Measurements from ENCODE around the gene BBX. TPM values are rescaled to one million over a fixed set of nuclear protein-coding genes. Genes with fewer than 3 reads are reported as not detected.

Gene BBX
- total and polyA plus RNA-seq, 2 of the 4 experiments (the other 2 are of a cell fraction) = 13.6 to 107 TPM

GRCh38 chr3:107557743-107558142 lies 35.0 kb downstream of the BBX start:
- Histone ChIP-seq H3K23ac (ENCODE audit: low read depth, low read length) (no peak overlapping the region), H3K4me3 (ENCODE audit: insufficient read depth, low read depth, low read length) (no peak overlapping the region), H3K4me2 (ENCODE audit: low read depth, low read length) (no peak overlapping the region), H2AFZ (replicated peaks; ENCODE audit: low read length, poor library complexity) (no peak overlapping the region), H3K18ac (ENCODE audit: low read depth, low read length) (no peak overlapping the region), H2BK120ac (ENCODE audit: low read depth, low read length) (no peak overlapping the region), H3K9me3 (ENCODE audit: control insufficient read depth, insufficient read depth, low read length) (no peaks in the 10 kb centered on the region), H3K27ac (ENCODE audit: insufficient read depth, low read length) (no peak overlapping the region), H3K14ac (replicated peaks; ENCODE audit: low read depth, low read length) (no peak overlapping the region), H3K56ac (ENCODE audit: extremely low read depth, insufficient read depth, low read length) (no peak overlapping the region), H2BK5ac (ENCODE audit: low read depth, low read length, poor library complexity, severe bottlenecking) (no peak overlapping the region), H4K91ac (ENCODE audit: insufficient read depth, low read depth, low read length) (no peak overlapping the region), H2BK15ac (ENCODE audit: low read depth, low read length) (no peak overlapping the region), H2BK20ac (ENCODE audit: low read depth, low read length) (no peak overlapping the region), H3K36me3 (ENCODE audit: control insufficient read depth, insufficient read depth, low read length) (no peaks in the 10 kb centered on the region), H4K20me1 (ENCODE audit: insufficient read depth, low read length) (no peaks in the 10 kb centered on the region; the same call in 1 of the 2 replicates), H3K79me1 (ENCODE audit: low read depth in 1 of 2, low read length in 2 of 2) (peaks cover 8 to 10% of the 10 kb centered on the region in 2 experiments; a peak in 2 of 4 replicates), H3K4ac (ENCODE audit: low read depth, low read length) (no peak overlapping the region), H3K9ac (ENCODE audit: low read depth, low read length) (no peak overlapping the region), H4K5ac (ENCODE audit: low read depth, low read length) (no peak overlapping the region), H3K27me3 (ENCODE audit: control insufficient read depth, insufficient read depth, low read length) (no peaks in the 10 kb centered on the region), H3K9me1 (ENCODE audit: insufficient read depth, low read length) (no peaks in the 10 kb centered on the region), H2AK5ac (ENCODE audit: low read depth, low read length) (no peak overlapping the region), H4K8ac (ENCODE audit: low read depth in 2 of 2, low read length in 2 of 2) (no peak overlapping the region), H3K4me1 (ENCODE audit: control insufficient read depth, insufficient read depth, low read length) (no peaks in the 10 kb centered on the region), H2AK9ac (replicated peaks; ENCODE audit: low read depth, low read length, poor library complexity) (no peak overlapping the region)
- TF ChIP-seq SMC3 (IDR thresholded peaks at IDR 0.05; ENCODE audit: low read depth, low read length) = no peak
- TF ChIP-seq FOS (IDR thresholded peaks at IDR 0.05; ENCODE audit: low read depth, low read length) = no peak
- no peak for TF ChIP-seq CEBPB (IDR thresholded peaks at IDR 0.05; ENCODE audit: low read depth, low read length)
- no peak for TF ChIP-seq CHD1 (IDR thresholded peaks at IDR 0.05; ENCODE audit: low read depth, low read length)
- TF ChIP-seq RCOR1 (IDR thresholded peaks at IDR 0.05; ENCODE audit: insufficient replicate concordance, low read length) = no peak
- TF ChIP-seq MAZ (IDR thresholded peaks at IDR 0.05; ENCODE audit: borderline replicate concordance, low read depth, low read length) = no peak
- TF ChIP-seq RAD21 (IDR thresholded peaks at IDR 0.05; ENCODE audit: low read length) = no peak
- TF ChIP-seq NFE2L2 (IDR thresholded peaks at IDR 0.05; ENCODE audit: low read depth, low read length) = no peak
- no peak for TF ChIP-seq MXI1 (IDR thresholded peaks at IDR 0.05; ENCODE audit: borderline replicate concordance, low read depth, low read length)
- no peak for TF ChIP-seq BHLHE40 (IDR thresholded peaks at IDR 0.05; ENCODE audit: low read depth, low read length)
- no peak for TF ChIP-seq MAFK (IDR thresholded peaks at IDR 0.05; ENCODE audit: low read depth, low read length)
- no peak for TF ChIP-seq USF2 (IDR thresholded peaks at IDR 0.05; ENCODE audit: low read depth, low read length)
- TF ChIP-seq RFX5 (IDR thresholded peaks at IDR 0.05; ENCODE audit: low read depth, low read length) = no peak
- no peak for TF ChIP-seq POLR2A (IDR thresholded peaks at IDR 0.05; ENCODE audit: low read depth, low read length)
- TF ChIP-seq CTCF (conservative IDR thresholded peaks at IDR 0.05; ENCODE audit: low read depth, low read length) = no peak
- TF ChIP-seq ELK1 (IDR thresholded peaks at IDR 0.05; ENCODE audit: borderline replicate concordance, low read depth, low read length) = no peak
- ATAC-seq (ENCODE audit: low read depth) (no peak), DNase-seq (no peak)
- ChIA-PET CTCF (no interaction called here), POLR2A (ENCODE audit: unreplicated experiment) (no interaction called here)
- no CpG with 5 or more reads among the region's 2 CpGs for WGBS, 2 experiments (ENCODE audit: extremely low coverage in 2 of 2, insufficient read length in 1 of 2)
- in situ Hi-C loops (cut with MboI; ENCODE audit: low sequenced_read_pairs) (no loop called here), intact Hi-C loops (cut with micrococcal nuclease) (no loop called here), dilution Hi-C loops (cut with HindIII; ENCODE audit: low sequenced_read_pairs, unreplicated experiment) (no loop called here)
- BruUV-seq (replicated peaks) = no TSS peak

All from IMR-90 (cell line).